Measurements from ENCODE around the gene CRTC2.
"Not testable (repeated sequence)": the region's sequence is repeated elsewhere in the genome, so short reads cannot be mapped to it uniquely, and the experiment has no call there.

The CRTC2 gene

GRCh38 chr1:153921080-153921802 is 37.2 kb downstream of the CRTC2 start:
- no peak for DNase-seq (ENCODE audit: low read depth)
- peak overlapping the region; percentile 79 for H3K4me3 ChIP-seq (ENCODE audit: low read length)
- no peak for TF ChIP-seq CTCF (IDR thresholded peaks at IDR 0.05; ENCODE audit: insufficient read depth, low read depth, low read length, missing control alignments)

- peak; percentile 28 for TF ChIP-seq CTCF (IDR thresholded peaks at IDR 0.05; ENCODE audit: insufficient read depth, low read depth, low read length, missing control alignments)
- peak; percentile 15 for DNase-seq (ENCODE audit: low read depth)
- no peak overlapping the region for H3K4me3 ChIP-seq (ENCODE audit: low read length)
These were observed 38.2 kb downstream of the CRTC2 start for GRCh38 chr1:153919876-153920852.

GRCh38 chr1:153916297-153916696 is 42.1 kb downstream of the CRTC2 start:
- DNase-seq (ENCODE audit: low read depth), result no peak
- H3K4me3 ChIP-seq (ENCODE audit: low read length), result no peak overlapping the region
- TF ChIP-seq CTCF (IDR thresholded peaks at IDR 0.05; ENCODE audit: insufficient read depth, low read depth, low read length, missing control alignments), result no peak

GRCh38 chr1:153912349-153912748 is 46.1 kb downstream of the CRTC2 start:
- no peak for DNase-seq (ENCODE audit: low read depth)
- no peak overlapping the region for H3K4me3 ChIP-seq (ENCODE audit: low read length)
- TF ChIP-seq CTCF (IDR thresholded peaks at IDR 0.05; ENCODE audit: insufficient read depth, low read depth, low read length, missing control alignments), result no peak

GRCh38 chr1:153910560-153910959 is 47.9 kb downstream of the CRTC2 start:
- DNase-seq (ENCODE audit: low read depth); H3K4me3 ChIP-seq (ENCODE audit: low read length): not testable (repeated sequence)

GRCh38 chr1:153908071-153908470 is 50.3 kb downstream of the CRTC2 start:
- H3K4me3 ChIP-seq (ENCODE audit: low read length), result no peak overlapping the region
- DNase-seq (ENCODE audit: low read depth), result no peak
- no peak for TF ChIP-seq CTCF (IDR thresholded peaks at IDR 0.05; ENCODE audit: insufficient read depth, low read depth, low read length, missing control alignments)

- TF ChIP-seq CTCF (IDR thresholded peaks at IDR 0.05; ENCODE audit: insufficient read depth, low read depth, low read length, missing control alignments), result no peak
- DNase-seq (ENCODE audit: low read depth), result no peak
- H3K4me3 ChIP-seq (ENCODE audit: low read length), result no peak overlapping the region
These were observed 51.3 kb downstream of the CRTC2 start for GRCh38 chr1:153907134-153907533.

Measured in epithelial cell of esophagus (primary cell).